Fibroblast of the aortic adventitia (primary cell): Measurements from ENCODE around the gene TNNT2. TPM values are rescaled to one million over a fixed set of nuclear protein-coding genes. Genes with fewer than 3 reads are reported as not detected.

ENCODE experiments used
- DNase-seq: peaks from one replicate; pipeline ENCODE4 v3.0.0-alpha.2; 2010; ENCODE audit warnings: low read depth
- H3K4me3 ChIP-seq: 2 replicates; pipeline ENCODE4 v1.5.1; 2011; ENCODE audit warnings: low read depth, mild to moderate bottlenecking, control low read depth, low read length, moderate library complexity
- total RNA-seq: library from RNA; depleted of rRNA; stranded (reverse); fragments of >200 nt; gene quantifications from 2 replicates; pipeline ENCODE4 v1.2.3, GENCODE V29; 2012; ENCODE audit warnings: low replicate concordance
- TF ChIP-seq, protein P1 (sequence below): IDR thresholded peaks from 2 replicates; pipeline ENCODE4 v1.5.1; 2011; ENCODE audit warnings: mild to moderate bottlenecking, low read length, control low read depth, inconsistent platforms; ENCODE audit not compliant: insufficient read depth

The TNNT2 gene
- total RNA-seq, 1 donor: 0.09 TPM

DNA sequence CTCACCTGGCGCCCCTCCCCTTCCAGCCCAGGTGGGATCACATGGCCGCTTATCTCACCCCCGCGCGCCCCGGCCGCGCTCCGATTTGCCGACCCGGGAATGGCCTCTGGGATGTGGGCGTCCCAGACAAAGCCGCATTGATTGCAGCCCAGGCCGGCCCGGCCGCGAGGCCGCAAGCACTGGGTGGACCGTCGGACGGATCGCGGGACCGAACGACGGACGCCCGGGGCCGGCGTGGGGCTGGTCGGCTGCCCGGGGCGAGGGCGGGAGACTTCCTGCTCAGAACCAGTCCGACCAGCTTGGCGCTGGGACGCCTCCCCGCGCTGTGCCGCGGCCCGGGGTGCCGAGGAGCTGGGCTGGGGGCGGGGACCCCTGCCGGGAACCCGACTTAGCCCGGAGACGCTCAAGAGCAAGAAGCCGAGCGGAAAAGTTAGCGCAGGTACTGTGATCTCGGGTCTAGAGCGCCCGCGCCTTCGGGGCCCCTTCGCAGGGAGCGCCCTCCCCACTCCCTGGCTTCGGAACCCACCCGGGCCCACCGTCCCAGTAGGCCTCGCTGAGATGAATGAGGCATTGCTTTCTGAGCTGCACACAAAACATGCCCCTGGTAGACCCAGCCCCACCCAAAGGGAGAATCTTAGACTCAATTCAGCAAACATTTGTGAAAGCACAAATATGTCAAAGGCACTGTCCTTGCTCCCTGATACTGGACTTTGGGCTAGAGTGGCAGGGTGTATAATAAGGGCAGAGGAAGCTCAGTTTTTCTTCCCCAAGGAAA lies 22.1 kb upstream of the TNNT2 start:
- H3K4me3 ChIP-seq: no peak overlapping the region

DNA sequence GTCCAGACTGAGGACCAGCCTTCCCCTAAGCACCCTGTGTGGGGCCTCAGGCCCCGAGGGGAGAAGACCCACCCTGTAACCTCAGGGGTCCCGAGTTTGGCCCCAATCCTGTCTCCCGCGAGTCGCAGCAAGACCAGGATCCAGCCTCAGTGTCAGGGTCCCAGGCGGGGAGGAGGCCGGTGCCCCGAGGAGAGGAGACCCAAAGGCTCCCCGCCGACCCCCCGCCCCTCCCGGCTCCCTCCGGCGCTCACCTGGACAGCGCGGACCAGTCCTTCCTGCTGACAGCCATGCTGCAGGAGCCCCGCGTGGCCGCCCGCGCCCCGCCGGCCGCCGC lies 21.5 kb upstream of the TNNT2 start, which contains the start of gene LAD1:
Gene LAD1 (minus strand): TSS at position 307 of the 334 bp plus-strand sequence. CDS start 18 bp downstream, at position 289.
- DNase-seq: no peak
- H3K4me3 ChIP-seq: no peak within 1 kb of the TSS
- TF ChIP-seq, protein P1, sequence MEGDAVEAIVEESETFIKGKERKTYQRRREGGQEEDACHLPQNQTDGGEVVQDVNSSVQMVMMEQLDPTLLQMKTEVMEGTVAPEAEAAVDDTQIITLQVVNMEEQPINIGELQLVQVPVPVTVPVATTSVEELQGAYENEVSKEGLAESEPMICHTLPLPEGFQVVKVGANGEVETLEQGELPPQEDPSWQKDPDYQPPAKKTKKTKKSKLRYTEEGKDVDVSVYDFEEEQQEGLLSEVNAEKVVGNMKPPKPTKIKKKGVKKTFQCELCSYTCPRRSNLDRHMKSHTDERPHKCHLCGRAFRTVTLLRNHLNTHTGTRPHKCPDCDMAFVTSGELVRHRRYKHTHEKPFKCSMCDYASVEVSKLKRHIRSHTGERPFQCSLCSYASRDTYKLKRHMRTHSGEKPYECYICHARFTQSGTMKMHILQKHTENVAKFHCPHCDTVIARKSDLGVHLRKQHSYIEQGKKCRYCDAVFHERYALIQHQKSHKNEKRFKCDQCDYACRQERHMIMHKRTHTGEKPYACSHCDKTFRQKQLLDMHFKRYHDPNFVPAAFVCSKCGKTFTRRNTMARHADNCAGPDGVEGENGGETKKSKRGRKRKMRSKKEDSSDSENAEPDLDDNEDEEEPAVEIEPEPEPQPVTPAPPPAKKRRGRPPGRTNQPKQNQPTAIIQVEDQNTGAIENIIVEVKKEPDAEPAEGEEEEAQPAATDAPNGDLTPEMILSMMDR: no peak

More for the DNA sequence above, 22.1 kb upstream of the TNNT2 start:
- DNase-seq: no peak
- TF ChIP-seq, protein P1: no peak

DNA sequence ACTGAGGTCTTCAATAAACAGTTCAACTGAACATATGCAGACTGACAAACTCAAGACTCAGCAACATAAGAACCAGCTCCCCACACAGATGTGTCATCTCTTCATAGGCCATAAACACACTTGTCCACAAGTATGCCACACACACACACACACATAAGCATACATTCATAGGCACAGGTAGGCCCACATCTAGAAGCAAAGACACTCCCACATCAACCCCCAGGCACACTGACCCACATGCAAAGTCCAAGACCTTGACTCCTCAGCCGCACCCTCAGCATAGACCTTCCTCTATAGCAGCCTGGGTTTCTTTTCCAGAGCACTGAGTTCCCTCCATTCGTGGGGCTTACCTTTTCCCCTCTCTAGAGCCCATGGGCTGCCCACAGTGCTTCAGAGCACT lies 20.2 kb upstream of the TNNT2 start:
- TF ChIP-seq, protein P1: no peak
- no peak for DNase-seq
- no peak overlapping the region for H3K4me3 ChIP-seq

DNA sequence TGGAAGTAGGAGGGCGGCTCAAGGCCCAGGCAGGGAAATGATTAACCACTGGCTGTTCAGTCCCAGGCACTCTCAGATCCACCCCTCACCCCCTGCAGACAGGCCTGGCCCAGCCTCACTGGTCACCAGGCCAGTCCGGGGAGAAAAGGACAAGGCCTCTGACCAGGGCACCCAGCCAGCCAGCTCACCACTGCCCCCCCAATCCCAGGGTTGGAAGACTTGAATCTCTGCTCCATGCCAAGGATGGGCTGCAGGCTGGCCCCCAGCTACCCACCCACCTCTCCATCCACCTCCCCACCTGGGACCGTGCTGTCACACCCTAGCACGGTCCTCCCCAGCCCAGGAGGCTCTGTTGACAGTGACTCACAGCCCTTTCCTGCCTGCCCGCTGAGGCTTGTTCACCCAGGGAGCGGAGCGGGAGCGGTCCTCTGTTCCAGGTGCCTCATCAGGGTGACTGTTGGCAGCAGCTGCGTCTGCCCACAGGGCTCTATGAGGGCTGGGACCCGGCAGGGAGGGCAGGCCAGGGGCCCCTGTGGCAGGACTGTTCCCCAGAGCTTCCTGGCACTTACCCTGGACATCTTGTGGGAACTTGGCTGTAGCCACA lies 19.5 kb upstream of the TNNT2 start:
- TF ChIP-seq, protein P1: no peak
- DNase-seq: no peak
- H3K4me3 ChIP-seq: no peak overlapping the region

DNA sequence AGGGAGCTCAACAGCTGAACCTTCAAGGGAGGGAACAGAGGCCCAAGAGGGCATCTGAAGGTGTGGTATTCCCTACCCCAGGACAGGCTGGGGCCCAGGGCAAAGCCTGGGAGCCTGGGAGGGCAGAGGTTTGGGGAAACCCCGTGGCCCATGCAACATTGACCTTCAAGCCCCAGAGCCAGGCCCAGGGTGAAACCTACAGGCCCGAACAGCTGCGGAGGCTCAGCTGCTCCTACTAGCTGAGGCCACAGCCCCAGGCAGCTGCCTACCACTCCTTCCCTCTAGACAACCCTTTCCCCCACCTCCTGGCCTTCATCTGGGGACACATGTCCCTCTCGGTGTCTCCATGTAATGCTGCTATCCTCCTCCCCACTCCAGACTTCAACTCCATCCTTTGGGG lies 18.5 kb upstream of the TNNT2 start:
- TF ChIP-seq, protein P1: no peak
- DNase-seq: no peak
- H3K4me3 ChIP-seq: no peak overlapping the region

DNA sequence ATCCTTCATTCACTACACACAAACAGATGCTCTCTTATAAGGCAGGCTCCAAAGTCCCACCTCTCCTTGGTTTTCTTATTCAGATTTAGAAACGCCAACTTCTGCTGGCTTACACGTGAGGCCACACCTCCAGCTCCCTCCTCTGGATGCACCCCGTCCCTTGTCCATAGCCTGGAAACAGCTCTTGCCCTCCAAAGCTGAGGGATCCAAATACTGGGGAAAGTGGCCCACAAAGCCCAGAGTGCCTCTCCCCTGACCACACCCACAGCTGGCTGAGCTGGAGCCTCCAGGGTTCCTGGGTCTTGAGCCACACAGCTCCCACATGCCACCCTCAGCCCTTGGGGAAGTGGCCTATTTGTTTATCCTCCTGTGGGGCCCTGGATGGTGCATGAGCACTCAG lies 17.1 kb upstream of the TNNT2 start:
- TF ChIP-seq, protein P1: no peak
- DNase-seq: no peak
- no peak overlapping the region for H3K4me3 ChIP-seq
